ENCODE data around the gene DGKB. TPM values are rescaled to one million over a fixed set of nuclear protein-coding genes. Genes with fewer than 3 reads are reported as not detected.

DGKB gene
- total RNA-seq, 4 donors from 2014 or later: 0.27 to 0.88 (median 0.76) TPM; not detected in 1

DNA sequence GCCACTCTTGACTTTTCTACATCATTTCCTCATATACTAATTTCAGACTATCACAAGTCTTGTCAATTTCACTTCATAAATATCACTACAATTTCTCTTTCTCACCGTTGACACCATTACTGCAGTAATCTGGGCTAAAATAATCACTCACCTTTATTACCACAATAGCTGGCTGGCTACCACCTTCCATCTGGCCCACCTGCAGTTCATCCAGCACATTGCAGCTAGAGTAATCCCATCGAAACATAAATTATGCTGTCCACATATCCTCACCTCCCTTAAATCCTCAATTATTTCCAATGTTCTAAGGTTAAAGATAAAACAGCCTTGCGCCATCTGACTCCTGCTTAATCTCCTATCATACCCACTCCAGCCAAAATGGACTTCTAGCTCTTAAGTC is 16.0 kb downstream of the DGKB start:
- no peak for DNase-seq
- H3K27me3 ChIP-seq: no peaks in the 10 kb centered on the region
- H3K27ac ChIP-seq: no peak overlapping the region
- H3K4me1 ChIP-seq: no peaks in the 10 kb centered on the region
- TF ChIP-seq, protein P1, sequence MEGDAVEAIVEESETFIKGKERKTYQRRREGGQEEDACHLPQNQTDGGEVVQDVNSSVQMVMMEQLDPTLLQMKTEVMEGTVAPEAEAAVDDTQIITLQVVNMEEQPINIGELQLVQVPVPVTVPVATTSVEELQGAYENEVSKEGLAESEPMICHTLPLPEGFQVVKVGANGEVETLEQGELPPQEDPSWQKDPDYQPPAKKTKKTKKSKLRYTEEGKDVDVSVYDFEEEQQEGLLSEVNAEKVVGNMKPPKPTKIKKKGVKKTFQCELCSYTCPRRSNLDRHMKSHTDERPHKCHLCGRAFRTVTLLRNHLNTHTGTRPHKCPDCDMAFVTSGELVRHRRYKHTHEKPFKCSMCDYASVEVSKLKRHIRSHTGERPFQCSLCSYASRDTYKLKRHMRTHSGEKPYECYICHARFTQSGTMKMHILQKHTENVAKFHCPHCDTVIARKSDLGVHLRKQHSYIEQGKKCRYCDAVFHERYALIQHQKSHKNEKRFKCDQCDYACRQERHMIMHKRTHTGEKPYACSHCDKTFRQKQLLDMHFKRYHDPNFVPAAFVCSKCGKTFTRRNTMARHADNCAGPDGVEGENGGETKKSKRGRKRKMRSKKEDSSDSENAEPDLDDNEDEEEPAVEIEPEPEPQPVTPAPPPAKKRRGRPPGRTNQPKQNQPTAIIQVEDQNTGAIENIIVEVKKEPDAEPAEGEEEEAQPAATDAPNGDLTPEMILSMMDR (IDR thresholded peaks at IDR 0.05): no peak
- TF ChIP-seq POLR2A (IDR thresholded peaks at IDR 0.05): no peak
- no peaks in the 10 kb centered on the region for H3K9me3 ChIP-seq
- no peaks in the 10 kb centered on the region for H3K36me3 ChIP-seq
- no peak overlapping the region for H3K4me3 ChIP-seq

DNA sequence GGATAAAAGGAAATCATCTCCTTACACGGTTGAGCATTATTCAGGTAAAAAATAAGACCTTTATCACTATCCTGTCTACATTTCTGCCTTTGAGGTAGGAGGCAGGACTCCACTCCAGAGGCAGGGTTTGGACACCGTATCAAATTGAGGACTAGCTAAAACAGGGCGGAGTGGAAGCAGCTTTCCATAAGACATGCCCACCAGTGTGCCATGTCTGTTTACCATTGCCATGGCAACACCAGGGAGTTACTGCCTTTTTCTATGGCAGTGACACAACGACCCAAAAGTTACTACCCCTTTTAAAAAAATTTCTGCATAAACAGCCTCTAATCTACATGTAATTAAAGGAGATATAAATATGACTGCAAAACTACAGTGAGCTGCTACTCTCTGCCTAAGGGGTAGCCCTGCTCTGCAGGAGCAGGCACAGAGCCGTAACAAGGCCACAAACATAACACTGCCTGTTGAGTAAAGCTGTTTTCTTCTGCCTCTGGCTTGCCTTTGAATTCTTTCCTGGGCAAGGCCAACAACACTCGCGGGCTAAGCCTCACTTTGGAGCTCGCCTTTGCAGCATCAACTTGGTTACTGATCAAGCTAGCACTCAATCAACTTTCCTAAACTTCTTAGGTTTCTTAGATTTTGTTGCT is 26.5 kb downstream of the DGKB start:
- H3K4me3 ChIP-seq: no peak overlapping the region
- DNase-seq: no peak
- H3K27me3 ChIP-seq: no peaks in the 10 kb centered on the region
- H3K36me3 ChIP-seq: no peaks in the 10 kb centered on the region
- no peaks in the 10 kb centered on the region for H3K9me3 ChIP-seq
- no peak for TF ChIP-seq POLR2A (IDR thresholded peaks at IDR 0.05)
- TF ChIP-seq, protein P1 (IDR thresholded peaks at IDR 0.05): no peak
- no peaks in the 10 kb centered on the region for H3K4me1 ChIP-seq
- H3K27ac ChIP-seq: no peak overlapping the region

DNA sequence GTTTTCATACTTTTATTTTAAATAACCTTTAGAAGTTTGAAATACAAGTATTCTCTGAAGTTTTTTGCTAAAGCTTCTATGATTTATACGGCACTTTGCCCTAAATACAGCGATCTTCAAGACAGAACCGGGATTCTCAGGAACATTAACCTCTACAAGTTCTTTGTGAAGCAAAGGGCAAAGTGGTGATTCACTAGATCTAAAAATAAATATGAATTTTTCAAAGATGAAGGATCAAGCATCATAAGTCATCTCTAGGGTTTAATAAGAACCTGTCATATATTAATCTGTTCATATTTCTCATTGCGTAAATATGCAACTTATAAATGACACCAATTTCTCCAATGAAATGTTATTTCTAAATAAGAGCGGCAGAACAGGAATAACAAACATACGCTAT is 30.7 kb downstream of the DGKB start:
- Histone ChIP-seq H3K36me3 (no peaks in the 10 kb centered on the region), H3K9me3 (no peaks in the 10 kb centered on the region)

DNA sequence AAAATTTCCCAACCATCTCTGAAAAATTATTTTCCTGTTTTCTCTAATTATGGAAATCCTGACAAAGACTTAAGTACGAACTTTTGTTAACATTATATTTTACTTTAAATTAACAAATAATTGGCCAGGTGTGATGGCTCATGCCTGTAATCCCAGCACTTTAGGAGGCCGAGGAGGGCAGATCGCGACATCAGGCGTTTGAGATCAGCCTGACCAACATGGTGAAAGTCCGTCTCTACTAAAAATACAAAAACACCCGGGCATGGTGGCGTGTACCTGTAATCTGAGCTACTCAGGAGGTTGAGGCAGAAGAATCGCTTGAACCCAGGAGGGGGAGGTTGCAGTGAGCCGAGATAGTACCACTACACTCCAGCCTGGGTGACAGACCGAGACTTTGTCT is 32.2 kb downstream of the DGKB start:
- Histone ChIP-seq H3K4me3 (no peak overlapping the region), H3K36me3 (no peaks in the 10 kb centered on the region), H3K27ac (no peak overlapping the region), H3K4me1 (no peaks in the 10 kb centered on the region), H3K27me3 (no peaks in the 10 kb centered on the region), H3K9me3 (no peaks in the 10 kb centered on the region)
- TF ChIP-seq, protein P1 (IDR thresholded peaks at IDR 0.05): no peak
- no peak for TF ChIP-seq POLR2A (IDR thresholded peaks at IDR 0.05)
- DNase-seq: no peak

More for the DNA sequence above, 30.7 kb downstream of the DGKB start:
- H3K27ac ChIP-seq: no peak overlapping the region
- no peaks in the 10 kb centered on the region for H3K27me3 ChIP-seq
- no peak overlapping the region for H3K4me3 ChIP-seq
- TF ChIP-seq POLR2A (IDR thresholded peaks at IDR 0.05): no peak
- TF ChIP-seq, protein P1 (IDR thresholded peaks at IDR 0.05): no peak
- no peaks in the 10 kb centered on the region for H3K4me1 ChIP-seq
- DNase-seq: no peak

DNA sequence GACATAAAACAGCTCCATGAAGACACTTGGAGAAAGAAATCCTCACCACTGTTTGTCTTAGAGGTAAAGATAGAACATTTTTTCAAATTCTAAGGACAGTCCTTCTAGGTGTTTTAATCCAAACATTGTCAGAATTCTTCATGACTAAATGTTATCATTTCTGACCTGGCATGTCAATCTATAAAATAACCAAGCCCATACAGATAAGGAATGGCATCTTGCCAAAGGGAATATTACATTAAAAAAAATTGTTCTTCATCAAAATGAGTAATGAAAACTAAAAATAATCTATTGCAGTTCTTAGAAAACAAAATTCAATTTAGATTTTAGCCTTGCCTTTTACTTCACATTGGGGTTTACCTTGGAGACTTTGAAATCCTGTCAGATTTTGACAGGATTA is 33.6 kb downstream of the DGKB start:
- no peaks in the 10 kb centered on the region for H3K4me1 ChIP-seq
- TF ChIP-seq POLR2A (IDR thresholded peaks at IDR 0.05): no peak
- TF ChIP-seq, protein P1 (IDR thresholded peaks at IDR 0.05): no peak
- no peaks in the 10 kb centered on the region for H3K27me3 ChIP-seq
- no peak for DNase-seq
- H3K9me3 ChIP-seq: no peaks in the 10 kb centered on the region
- H3K36me3 ChIP-seq: no peaks in the 10 kb centered on the region
- H3K27ac ChIP-seq: no peak overlapping the region
- no peak overlapping the region for H3K4me3 ChIP-seq

DNA sequence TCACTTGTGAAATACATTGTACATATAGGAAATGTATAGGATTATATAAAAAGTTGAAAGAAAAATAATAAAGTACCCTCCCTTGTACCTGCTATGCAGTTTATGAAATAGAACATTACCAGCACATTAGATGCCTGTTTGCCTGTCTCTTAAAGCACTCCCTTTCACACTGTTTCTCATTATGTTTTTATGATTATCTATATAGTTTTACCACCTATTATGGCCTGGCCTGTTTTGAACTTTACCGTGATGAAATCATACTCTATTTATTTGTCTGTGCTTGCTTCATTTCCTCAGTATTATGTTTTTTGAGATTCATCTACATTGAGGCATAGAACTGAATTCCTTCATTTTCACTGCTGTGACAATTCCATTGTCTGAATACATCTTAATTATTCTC is 41.1 kb downstream of the DGKB start:
- H3K36me3 ChIP-seq: no peaks in the 10 kb centered on the region
- H3K27ac ChIP-seq: no peak overlapping the region
- no peaks in the 10 kb centered on the region for H3K4me1 ChIP-seq
- no peaks in the 10 kb centered on the region for H3K9me3 ChIP-seq
- DNase-seq: no peak
- TF ChIP-seq, protein P1 (IDR thresholded peaks at IDR 0.05): no peak
- TF ChIP-seq POLR2A (IDR thresholded peaks at IDR 0.05): no peak
- no peaks in the 10 kb centered on the region for H3K27me3 ChIP-seq
- no peak overlapping the region for H3K4me3 ChIP-seq
